Neural progenitor cell (in vitro differentiated cells): Measurements from ENCODE around the gene FGF11. TPM values are rescaled to one million over a fixed set of nuclear protein-coding genes. Genes with fewer than 3 reads are reported as not detected.

Experiments used
- DNase-seq: peaks from one replicate; pipeline ENCODE4 v3.0.0-alpha.2; 2016; ENCODE audit warnings: low spot score
- H2AFZ ChIP-seq: fragments of 200-600 bp; sonication (generic); replicated peaks from 2 replicates; pipeline ENCODE4 v1.6.1; 2016; ENCODE audit warnings: antibody characterized with exemption
- H3F3A ChIP-seq: fragments of 200-600 bp; sonication (generic); 2 replicates; pipeline ENCODE4 v1.6.1; 2016; ENCODE audit warnings: antibody characterized with exemption, low read depth
- H3K27ac ChIP-seq: fragments of 200-600 bp; sonication (generic); 2 replicates; pipeline ENCODE4 v1.5.1; 2016; ENCODE audit warnings: mild to moderate bottlenecking
- H3K27me3 ChIP-seq: fragments of 200-600 bp; sonication (generic); 2 replicates; pipeline ENCODE4 v1.6.1; 2016; ENCODE audit warnings: mild to moderate bottlenecking, moderate library complexity
- H3K36me3 ChIP-seq: fragments of 200-600 bp; sonication (generic); 2 replicates; pipeline ENCODE4 v1.5.1; 2016
- H3K4me1 ChIP-seq: fragments of 200-600 bp; sonication (generic); 2 replicates; pipeline ENCODE4 v1.6.1; 2016; ENCODE audit warnings: mixed run types
- H3K4me2 ChIP-seq: fragments of 200-600 bp; sonication (generic); 2 replicates; pipeline ENCODE4 v1.6.1; 2016
- H3K4me3 ChIP-seq: fragments of 200-600 bp; sonication (generic); 2 replicates; pipeline ENCODE4 v1.5.1; 2016
- H3K79me2 ChIP-seq: fragments of 200-600 bp; sonication (generic); 2 replicates; pipeline ENCODE4 v1.6.1; 2016; ENCODE audit warnings: low read depth
- H3K9ac ChIP-seq: fragments of 200-600 bp; sonication (generic); 2 replicates; pipeline ENCODE4 v1.6.1; 2016
- H3K9me3 ChIP-seq: fragments of 200-600 bp; sonication (generic); 2 replicates; pipeline ENCODE4 v1.5.1; 2016; ENCODE audit warnings: low read depth
- H4K20me1 ChIP-seq: fragments of 200-600 bp; sonication (generic); 2 replicates; pipeline ENCODE4 v1.6.1; 2016; ENCODE audit warnings: low read depth
- H3K27ac Mint-ChIP-seq: 3 replicates; pipeline ENCODE4 v1.8.0; 2021; ENCODE audit warnings: mixed read lengths
- H3K27me3 Mint-ChIP-seq: 2 replicates; pipeline ENCODE4 v1.8.0; 2022; ENCODE audit warnings: low read depth, mild to moderate bottlenecking, inconsistent platforms, moderate library complexity, mixed read lengths; ENCODE audit not compliant: insufficient read depth
- H3K36me3 Mint-ChIP-seq: 3 replicates; pipeline ENCODE4 v1.8.0; 2021; ENCODE audit warnings: mixed read lengths
- H3K4me1 Mint-ChIP-seq: 3 replicates; pipeline ENCODE4 v1.8.0; 2021; ENCODE audit warnings: mixed read lengths
- H3K4me3 Mint-ChIP-seq: 3 replicates; pipeline ENCODE4 v1.8.0; 2021; ENCODE audit warnings: mild to moderate bottlenecking, moderate library complexity, mixed read lengths
- H3K9me3 Mint-ChIP-seq: 3 replicates; pipeline ENCODE4 v1.8.0; 2020; ENCODE audit warnings: mixed read lengths
- CTCF ChIP-seq: fragments of 200-600 bp; sonication (generic); IDR thresholded peaks from 2 replicates; pipeline ENCODE4 v1.5.1; 2017; ENCODE audit warnings: antibody characterized with exemption, mild to moderate bottlenecking
- EZH2 ChIP-seq: fragments of 200-600 bp; sonication (generic); IDR thresholded peaks from 2 replicates; pipeline ENCODE4 v1.6.1; 2017; ENCODE audit warnings: antibody characterized with exemption, mild to moderate bottlenecking, moderate library complexity
- EZH2phosphoT487 ChIP-seq: fragments of 200-600 bp; sonication (generic); IDR thresholded peaks from 2 replicates; pipeline ENCODE4 v1.6.1; 2017; ENCODE audit warnings: antibody characterized with exemption
- total RNA-seq: library from RNA; depleted of rRNA; stranded (reverse); fragments of >200 nt; gene quantifications from 2 replicates; pipeline ENCODE4 v1.2.3, GENCODE V29; 2015; ENCODE audit warnings: low replicate concordance

Gene FGF11
- total RNA-seq, 1 donor from 2014 or later, result 7.6 TPM

- H3K36me3 Mint-ChIP-seq, result peaks cover 7% of the 10 kb centered on the region
- no peak for DNase-seq
- H3K9me3 Mint-ChIP-seq, result no peaks in the 10 kb centered on the region
- Histone ChIP-seq H3K27me3 (no peaks in the 10 kb centered on the region), H4K20me1 (peaks cover 26% of the 10 kb centered on the region), H3K9ac (no peak overlapping the region), H3K36me3 (no peaks in the 10 kb centered on the region), H3K4me1 (peaks cover 15% of the 10 kb centered on the region), H3K79me2 (peaks cover 73% of the 10 kb centered on the region), H3K9me3 (no peaks in the 10 kb centered on the region), H3K4me3 (no peak overlapping the region), H3K4me2 (no peak overlapping the region), H3F3A (peaks cover 24% of the 10 kb centered on the region), H3K27ac (no peak overlapping the region), H2AFZ (no peak overlapping the region)
- no peak overlapping the region for H3K27ac Mint-ChIP-seq
- peaks cover 44% of the 10 kb centered on the region for H3K4me1 Mint-ChIP-seq
- H3K27me3 Mint-ChIP-seq, result peaks cover 10% of the 10 kb centered on the region
- peak overlapping the region; percentile 91 for H3K4me3 Mint-ChIP-seq
- no peak for TF ChIP-seq EZH2phosphoT487
- no peak for TF ChIP-seq CTCF
- TF ChIP-seq EZH2, result no peak
Observed at GRCh38 chr17:7476951-7477350, 37.6 kb downstream of the FGF11 start.

- no peak overlapping the region for H3K27ac ChIP-seq
- Mint-ChIP-seq H3K9me3 (no peaks in the 10 kb centered on the region), H3K27me3 (peaks cover 10% of the 10 kb centered on the region), H3K4me3 (peak overlapping the region; percentile 91), H3K4me1 (peaks cover 50% of the 10 kb centered on the region), H3K36me3 (peaks cover 7% of the 10 kb centered on the region), H3K27ac (peak overlapping the region; percentile 96)
- H2AFZ ChIP-seq, result no peak overlapping the region
- H3K4me1 ChIP-seq, result peaks cover 15% of the 10 kb centered on the region
- peak; percentile 71 for DNase-seq
- no peak overlapping the region for H3K9ac ChIP-seq
- H3K9me3 ChIP-seq, result no peaks in the 10 kb centered on the region
- H4K20me1 ChIP-seq, result peaks cover 26% of the 10 kb centered on the region
- H3K36me3 ChIP-seq, result no peaks in the 10 kb centered on the region
- H3F3A ChIP-seq, result peaks cover 24% of the 10 kb centered on the region
- H3K79me2 ChIP-seq, result peaks cover 72% of the 10 kb centered on the region
- TF ChIP-seq EZH2phosphoT487 (no peak), EZH2 (no peak), CTCF (no peak)
- H3K4me3 ChIP-seq, result no peak overlapping the region
- H3K4me2 ChIP-seq, result peak overlapping the region; percentile 98
- H3K27me3 ChIP-seq, result no peaks in the 10 kb centered on the region
Observed at GRCh38 chr17:7477392-7478275, 38.3 kb downstream of the FGF11 start.

- Mint-ChIP-seq H3K27ac (peak overlapping the region; percentile 96), H3K9me3 (no peaks in the 10 kb centered on the region)
- H3K79me2 ChIP-seq, result peaks cover 65% of the 10 kb centered on the region
Observed at GRCh38 chr17:7478276-7479212, 39.2 kb downstream of the FGF11 start.

More at GRCh38 chr17:7478276-7479212, 39.2 kb downstream of the FGF11 start:
- Histone ChIP-seq H3K4me3 (peak overlapping the region; percentile 97), H3K36me3 (no peaks in the 10 kb centered on the region), H3K4me2 (peak overlapping the region; percentile 98), H3K9me3 (no peaks in the 10 kb centered on the region), H3K27me3 (no peaks in the 10 kb centered on the region), H3K9ac (peak overlapping the region; percentile 79), H3K27ac (peak overlapping the region; percentile 80), H3F3A (peaks cover 31% of the 10 kb centered on the region), H4K20me1 (peaks cover 26% of the 10 kb centered on the region), H2AFZ (peak overlapping the region; percentile 77), H3K4me1 (peaks cover 19% of the 10 kb centered on the region)
- Mint-ChIP-seq H3K36me3 (peaks cover 7% of the 10 kb centered on the region), H3K4me1 (peaks cover 59% of the 10 kb centered on the region), H3K27me3 (peaks cover 16% of the 10 kb centered on the region), H3K4me3 (peak overlapping the region; percentile 91)
- no peak for TF ChIP-seq EZH2phosphoT487
- no peak for TF ChIP-seq CTCF
- no peak for TF ChIP-seq EZH2
- peak; percentile 58 for DNase-seq
